Erythroblast (primary cell): ENCODE measurements around the gene JARID2.

ENCODE experiments used
- GATA1 ChIP-seq: IDR thresholded peaks from 2 replicates; pipeline ENCODE4 v1.6.1; 2011; ENCODE audit warnings: low read depth, mild to moderate bottlenecking, control low read depth, low read length, moderate library complexity
- POLR2A ChIP-seq: IDR thresholded peaks from 2 replicates; pipeline ENCODE4 v1.6.1; 2011; ENCODE audit warnings: mild to moderate bottlenecking, low read length

DNA sequence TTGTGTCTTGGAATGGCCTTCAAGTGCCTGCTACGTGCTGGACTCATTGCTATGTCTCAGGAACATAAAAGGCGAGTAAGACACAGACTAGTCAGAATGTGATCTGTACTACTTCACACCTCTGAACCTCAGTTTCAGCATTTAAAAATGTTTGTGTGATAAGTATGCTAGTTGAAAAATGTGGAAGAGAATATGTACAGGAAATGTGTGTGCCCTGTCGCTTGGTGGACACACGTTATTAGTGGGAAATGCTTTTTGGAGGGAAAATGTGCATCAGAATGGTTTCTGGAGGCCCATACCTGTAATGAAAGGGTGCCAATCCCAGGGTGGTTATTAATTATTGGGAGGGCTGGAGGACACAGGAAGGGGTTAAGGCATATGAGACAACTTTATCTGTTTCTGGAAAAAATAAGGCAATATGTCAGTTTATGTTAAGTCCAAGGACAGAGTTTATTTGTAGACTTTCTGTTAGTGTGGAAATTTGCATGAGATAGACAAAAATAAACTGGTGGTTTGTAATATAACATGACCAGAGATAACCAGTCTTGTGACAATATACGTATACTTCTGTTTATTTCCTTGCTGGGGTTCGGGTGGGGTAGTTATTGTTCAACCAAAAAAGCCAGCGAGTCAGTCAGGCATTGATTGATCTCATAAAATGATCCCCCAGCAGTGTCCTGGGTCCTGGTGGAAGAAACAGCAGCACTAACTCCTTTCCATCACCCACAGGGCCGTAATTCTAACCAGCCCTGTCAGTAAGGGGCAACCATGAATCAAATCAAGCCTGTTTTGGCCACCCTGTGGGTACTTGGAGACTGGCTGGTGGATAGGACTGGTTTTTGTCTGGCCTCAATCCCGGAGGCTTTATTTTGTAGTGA lies 117.9 kb downstream of the JARID2 start:
- TF ChIP-seq POLR2A (peak; percentile 7), GATA1 (no peak)
